ENCODE data around the gene CCDC178.

CCDC178 gene

DNA sequence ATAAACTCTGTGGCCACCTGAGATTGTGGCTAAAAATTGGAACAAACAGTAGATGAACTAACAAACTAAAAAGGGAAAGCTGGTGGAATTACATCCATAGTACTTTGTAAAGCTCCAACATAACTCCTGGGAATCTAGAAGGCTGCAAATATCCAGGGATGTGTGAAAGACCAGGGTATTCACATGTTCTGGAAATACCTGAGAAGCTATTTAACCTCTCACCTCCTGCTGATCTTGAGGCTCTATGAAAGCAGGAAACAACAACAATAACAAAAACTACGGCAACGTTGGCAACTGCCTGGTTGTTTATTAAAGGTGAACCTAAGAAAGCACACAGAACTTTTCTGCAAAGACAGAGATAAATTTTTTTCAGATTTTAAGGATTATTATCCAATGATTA is 171.3 kb downstream of the CCDC178 start:
- ChIA-PET POLR2A (no interaction called here), CTCF (interaction anchor here (1.3 kb wide), 1 partner anchor 11 kb away, joined by 5 read pairs; no protein-coding TSS in a partner anchor)
- TF ChIP-seq, protein P1, sequence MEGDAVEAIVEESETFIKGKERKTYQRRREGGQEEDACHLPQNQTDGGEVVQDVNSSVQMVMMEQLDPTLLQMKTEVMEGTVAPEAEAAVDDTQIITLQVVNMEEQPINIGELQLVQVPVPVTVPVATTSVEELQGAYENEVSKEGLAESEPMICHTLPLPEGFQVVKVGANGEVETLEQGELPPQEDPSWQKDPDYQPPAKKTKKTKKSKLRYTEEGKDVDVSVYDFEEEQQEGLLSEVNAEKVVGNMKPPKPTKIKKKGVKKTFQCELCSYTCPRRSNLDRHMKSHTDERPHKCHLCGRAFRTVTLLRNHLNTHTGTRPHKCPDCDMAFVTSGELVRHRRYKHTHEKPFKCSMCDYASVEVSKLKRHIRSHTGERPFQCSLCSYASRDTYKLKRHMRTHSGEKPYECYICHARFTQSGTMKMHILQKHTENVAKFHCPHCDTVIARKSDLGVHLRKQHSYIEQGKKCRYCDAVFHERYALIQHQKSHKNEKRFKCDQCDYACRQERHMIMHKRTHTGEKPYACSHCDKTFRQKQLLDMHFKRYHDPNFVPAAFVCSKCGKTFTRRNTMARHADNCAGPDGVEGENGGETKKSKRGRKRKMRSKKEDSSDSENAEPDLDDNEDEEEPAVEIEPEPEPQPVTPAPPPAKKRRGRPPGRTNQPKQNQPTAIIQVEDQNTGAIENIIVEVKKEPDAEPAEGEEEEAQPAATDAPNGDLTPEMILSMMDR (IDR thresholded peaks at IDR 0.05; ENCODE audit: control extremely low read depth, extremely low read depth, low read depth, missing control alignments) = no peak
- DNase-seq (ENCODE audit: extremely low spot score) = no peak

DNA sequence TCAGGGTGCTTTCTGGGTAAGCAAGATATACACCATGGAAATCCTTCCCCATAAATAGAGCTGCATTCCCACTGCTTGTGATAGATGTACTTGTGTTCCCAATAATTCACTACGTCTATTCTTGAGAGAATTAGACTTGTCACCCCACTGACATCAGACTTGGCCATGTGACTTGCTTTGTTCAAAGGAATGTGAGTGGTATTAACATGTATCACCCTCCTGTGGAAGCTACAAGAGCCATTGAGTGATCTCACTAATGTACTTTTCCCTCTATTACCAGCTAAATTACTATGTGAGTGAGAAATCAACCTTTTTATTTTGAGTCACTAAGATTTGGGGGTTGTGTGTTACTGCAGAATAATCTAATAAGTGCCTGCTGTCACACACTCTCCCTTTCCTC is 176.0 kb downstream of the CCDC178 start:
- ChIA-PET CTCF (interaction anchor here (1.1 kb wide), 1 partner anchor 33 kb away, joined by 3 read pairs; no protein-coding TSS in a partner anchor), POLR2A (no interaction called here)
- TF ChIP-seq, protein P1 (IDR thresholded peaks at IDR 0.05; ENCODE audit: control extremely low read depth, extremely low read depth, low read depth, missing control alignments) = no peak
- DNase-seq (ENCODE audit: extremely low spot score) = no peak

DNA sequence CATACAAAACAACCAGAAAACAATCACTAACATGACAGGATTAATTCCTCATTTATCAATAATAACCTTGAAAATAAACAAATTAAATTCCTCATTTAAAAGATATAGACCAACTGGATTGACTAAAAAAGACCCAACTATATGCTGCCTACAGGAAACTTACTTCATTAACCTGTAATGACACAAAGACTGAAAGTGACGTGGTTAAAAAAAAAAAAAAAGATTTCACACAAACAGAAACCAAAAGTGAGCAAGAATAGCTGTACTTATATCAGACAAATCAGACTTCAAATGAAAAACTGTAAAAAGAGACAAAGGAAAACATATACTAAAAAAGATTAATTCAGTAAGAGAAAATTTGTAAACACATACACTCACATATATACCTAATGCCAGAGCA is 201.2 kb downstream of the CCDC178 start:
- ChIA-PET POLR2A (no interaction called here), CTCF (interaction anchor here (3.1 kb wide), 1 partner anchor 7 kb away, joined by 15 read pairs; no protein-coding TSS in a partner anchor)
- DNase-seq (ENCODE audit: extremely low spot score) = no peak
- TF ChIP-seq, protein P1 (IDR thresholded peaks at IDR 0.05; ENCODE audit: control extremely low read depth, extremely low read depth, low read depth, missing control alignments) = no peak

DNA sequence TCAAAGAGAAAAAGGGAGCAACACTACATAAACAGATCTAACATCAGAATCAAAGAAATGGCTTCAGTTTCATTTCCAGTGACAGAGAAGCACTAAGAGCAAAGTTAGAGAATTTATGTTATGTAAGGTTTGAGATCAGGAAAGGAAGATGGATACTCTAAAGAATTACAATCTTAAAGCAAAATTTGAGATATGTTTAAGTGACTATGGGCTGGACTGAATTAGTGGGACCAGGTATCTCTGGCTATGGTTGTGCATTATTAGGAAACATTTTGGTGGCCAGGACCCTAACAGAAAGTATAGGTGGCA is 208.2 kb downstream of the CCDC178 start:
- no peak for DNase-seq (ENCODE audit: extremely low spot score)
- CTCF ChIA-PET = interaction anchor here (0.6 to 3.5 kb wide), 39 partner anchors 9 to 1580 kb away, joined by 3 to 39 read pairs (median 4); no protein-coding TSS in a partner anchor
- POLR2A ChIA-PET = no interaction called here
- TF ChIP-seq, protein P1 (IDR thresholded peaks at IDR 0.05; ENCODE audit: control extremely low read depth, extremely low read depth, low read depth, missing control alignments) = no peak

DNA sequence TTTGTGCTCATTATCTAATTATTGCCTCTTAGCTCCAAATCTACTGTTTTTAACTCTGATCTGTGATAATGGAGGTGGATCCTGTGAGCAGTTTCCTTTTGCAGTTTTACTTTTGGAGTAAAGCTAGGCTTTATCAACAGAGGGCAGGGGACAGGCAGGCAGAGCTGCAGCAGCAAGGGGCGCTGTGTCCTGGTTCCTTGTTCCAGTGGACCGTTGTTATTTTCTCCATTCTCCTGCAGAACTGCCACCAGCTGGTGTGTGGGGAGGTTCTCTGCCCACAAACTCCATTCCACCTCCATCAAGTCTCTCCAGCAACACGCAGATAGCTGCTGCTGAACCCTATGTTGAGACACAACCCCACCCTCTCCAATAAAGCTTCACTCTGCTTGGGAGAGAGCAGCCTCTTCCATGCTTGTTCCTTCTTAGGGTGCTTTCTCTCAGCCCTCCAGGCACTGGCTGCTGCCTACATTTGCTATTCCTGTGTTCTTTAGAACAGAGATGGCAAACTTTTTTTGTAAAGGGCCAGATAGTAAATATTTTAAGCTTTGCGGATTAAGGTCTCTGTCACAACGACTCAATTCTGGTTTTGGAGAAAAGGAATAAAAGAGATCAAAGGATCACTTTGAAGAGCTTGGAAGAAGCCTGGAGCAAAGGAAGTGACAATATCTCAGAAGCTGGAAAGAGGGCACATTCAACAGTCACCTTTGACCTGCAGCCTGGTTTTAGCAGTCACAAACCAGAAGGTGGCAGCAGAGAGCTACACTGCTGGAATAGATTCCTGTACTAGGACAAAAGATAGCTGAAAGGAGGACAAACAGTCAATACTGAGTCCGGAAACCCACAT is 208.8 kb downstream of the CCDC178 start:
- ChIA-PET CTCF (interaction anchor here (0.6 to 3.5 kb wide), 40 partner anchors 9 to 1581 kb away, joined by 3 to 39 read pairs (median 4); no protein-coding TSS in a partner anchor), POLR2A (no interaction called here)
- TF ChIP-seq, protein P1 (IDR thresholded peaks at IDR 0.05; ENCODE audit: control extremely low read depth, extremely low read depth, low read depth, missing control alignments) = peak; percentile 88
- peak; percentile 47 for DNase-seq (ENCODE audit: extremely low spot score)

DNA sequence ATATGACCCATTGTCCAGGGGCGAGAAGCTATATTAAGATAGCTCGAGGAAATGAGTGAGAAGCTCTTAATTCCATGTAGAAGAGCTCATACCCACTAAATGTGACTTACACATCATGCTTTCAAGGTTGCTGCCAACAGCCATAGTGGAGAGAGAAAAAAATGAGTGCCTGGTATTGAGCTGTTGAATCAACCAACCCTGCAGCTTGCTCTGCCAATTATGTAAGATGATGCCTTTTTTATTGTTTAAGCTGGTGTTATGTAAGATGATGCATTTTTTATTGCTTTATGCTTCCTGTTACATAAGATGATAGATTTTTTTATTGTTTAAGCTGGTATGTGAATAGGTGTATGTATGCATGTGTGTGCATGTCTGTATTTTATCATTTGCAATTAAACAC is 228.2 kb downstream of the CCDC178 start:
- no peak for DNase-seq (ENCODE audit: extremely low spot score)
- CTCF ChIA-PET = interaction anchor here (1.3 to 6.8 kb wide), 4 partner anchors 9 to 19 kb away, joined by 4 to 33 read pairs (median 9); no protein-coding TSS in a partner anchor
- TF ChIP-seq, protein P1 (IDR thresholded peaks at IDR 0.05; ENCODE audit: control extremely low read depth, extremely low read depth, low read depth, missing control alignments) = no peak
- POLR2A ChIA-PET = no interaction called here

Data from GM10248 (cell line).